ENCODE data around the gene RRP12. TPM values are rescaled to one million over a fixed set of nuclear protein-coding genes. Genes with fewer than 3 reads are reported as not detected.
A peak's percentile ranks its signal among the peaks of the same experiment; 100 is the strongest.

Gene RRP12
- total and polyA plus RNA-seq, 2 experiments from 2014 or later: 17.6 to 17.7 TPM

DNA sequence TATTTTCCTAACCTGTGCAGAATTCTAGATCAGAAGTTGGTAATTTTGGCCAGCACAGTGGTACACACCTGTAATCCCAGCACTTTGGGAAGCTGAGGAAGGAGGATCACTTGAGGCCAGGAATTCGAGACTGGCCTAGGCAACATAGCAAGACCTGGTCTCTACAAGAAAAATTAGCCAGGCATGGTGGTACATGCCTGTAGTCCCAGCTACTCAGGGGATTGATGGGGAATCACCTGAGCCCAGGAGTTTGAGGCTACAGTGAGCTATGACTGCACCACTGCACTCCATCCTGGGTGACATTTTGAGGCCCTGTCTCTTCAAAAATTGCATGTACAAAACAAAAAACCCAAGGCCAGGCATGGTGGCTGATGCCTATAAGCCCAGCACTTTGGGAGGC lies 33.4 kb upstream of the RRP12 start:
- H3K79me2 ChIP-seq (ENCODE audit: insufficient read depth): peaks cover 26% of the 10 kb centered on the region
- DNase-seq: no peak
- TF ChIP-seq EZH2 (IDR thresholded peaks at IDR 0.05; ENCODE audit: insufficient read depth, poor library complexity, severe bottlenecking) (no peak), EZH2phosphoT487 (IDR thresholded peaks at IDR 0.05; ENCODE audit: insufficient read depth, low read depth) (no peak)
- 90 to 92% methylated on average over 1 of the region's 1 CpG for WGBS, 2 experiments (ENCODE audit: low coverage in 1 of 2, low lambda C conversion rate in 2 of 2, missing lambda C conversion rate in 2 of 2)
- peaks cover 6% of the 10 kb centered on the region; the same call in 1 of the 2 replicates for H3K4me1 ChIP-seq (ENCODE audit: insufficient read depth)
- no peaks in the 10 kb centered on the region for H3K27me3 ChIP-seq (replicated peaks; ENCODE audit: insufficient read depth)
- no peak overlapping the region for H3K9ac ChIP-seq
- H4K20me1 ChIP-seq (ENCODE audit: insufficient read depth): no peaks in the 10 kb centered on the region; the same call in 1 of the 2 replicates
- no peak overlapping the region for H3K4me3 ChIP-seq
- peaks cover 40% of the 10 kb centered on the region for H3K36me3 ChIP-seq (ENCODE audit: low read depth)
- in situ Hi-C loops (cut with MboI): no loop called here
- peaks cover 48% of the 10 kb centered on the region for H3F3A ChIP-seq (ENCODE audit: insufficient read depth)
- no peak overlapping the region for H3K4me2 ChIP-seq (ENCODE audit: unreplicated experiment)
- H2AFZ ChIP-seq: no peak overlapping the region
- no peak overlapping the region; the same call in 1 of the 2 replicates for H3K27ac ChIP-seq
- no peaks in the 10 kb centered on the region for H3K9me2 ChIP-seq (ENCODE audit: insufficient read depth)
- H3K9me3 ChIP-seq (ENCODE audit: low read depth): no peaks in the 10 kb centered on the region

DNA sequence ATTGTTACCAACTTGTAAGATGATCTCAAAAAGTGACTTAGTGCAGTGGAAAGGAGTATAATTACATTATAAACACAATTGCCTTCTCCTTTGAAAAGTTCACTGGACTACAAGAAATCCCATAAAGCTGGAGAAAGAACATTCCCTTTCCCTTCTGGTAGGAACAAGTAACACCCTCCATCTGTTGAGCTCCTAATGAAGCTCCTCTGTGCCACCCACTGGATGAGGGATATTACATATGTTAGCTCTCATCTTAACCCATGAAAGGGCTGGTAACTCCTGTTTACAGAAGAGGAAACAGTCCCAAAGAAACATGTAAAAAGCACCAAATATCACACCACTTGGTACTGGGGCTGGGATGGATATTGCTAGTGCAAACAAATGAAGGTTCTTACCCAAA lies 32.9 kb upstream of the RRP12 start:
- H3K9me3 ChIP-seq (ENCODE audit: low read depth): no peaks in the 10 kb centered on the region
- H3K27ac ChIP-seq: peak overlapping the region; percentile 6; the same call in 1 of the 2 replicates
- H3F3A ChIP-seq (ENCODE audit: insufficient read depth): peaks cover 53% of the 10 kb centered on the region
- H3K9ac ChIP-seq: no peak overlapping the region
- no peaks in the 10 kb centered on the region for H3K27me3 ChIP-seq (replicated peaks; ENCODE audit: insufficient read depth)
- peaks cover 11% of the 10 kb centered on the region for H3K4me1 ChIP-seq (ENCODE audit: insufficient read depth)
- no peak for DNase-seq
- no peak overlapping the region for H3K4me2 ChIP-seq (ENCODE audit: unreplicated experiment)
- no peak overlapping the region for H3K4me3 ChIP-seq
- peaks cover 43% of the 10 kb centered on the region for H3K36me3 ChIP-seq (ENCODE audit: low read depth)
- peaks cover 31% of the 10 kb centered on the region for H3K79me2 ChIP-seq (ENCODE audit: insufficient read depth)
- TF ChIP-seq EZH2phosphoT487 (IDR thresholded peaks at IDR 0.05; ENCODE audit: insufficient read depth, low read depth) (no peak), EZH2 (IDR thresholded peaks at IDR 0.05; ENCODE audit: insufficient read depth, poor library complexity, severe bottlenecking) (no peak)
- in situ Hi-C loops (cut with MboI): no loop called here
- no peaks in the 10 kb centered on the region; the same call in 1 of the 2 replicates for H4K20me1 ChIP-seq (ENCODE audit: insufficient read depth)
- no peak overlapping the region for H2AFZ ChIP-seq
- H3K9me2 ChIP-seq (ENCODE audit: insufficient read depth): no peaks in the 10 kb centered on the region

DNA sequence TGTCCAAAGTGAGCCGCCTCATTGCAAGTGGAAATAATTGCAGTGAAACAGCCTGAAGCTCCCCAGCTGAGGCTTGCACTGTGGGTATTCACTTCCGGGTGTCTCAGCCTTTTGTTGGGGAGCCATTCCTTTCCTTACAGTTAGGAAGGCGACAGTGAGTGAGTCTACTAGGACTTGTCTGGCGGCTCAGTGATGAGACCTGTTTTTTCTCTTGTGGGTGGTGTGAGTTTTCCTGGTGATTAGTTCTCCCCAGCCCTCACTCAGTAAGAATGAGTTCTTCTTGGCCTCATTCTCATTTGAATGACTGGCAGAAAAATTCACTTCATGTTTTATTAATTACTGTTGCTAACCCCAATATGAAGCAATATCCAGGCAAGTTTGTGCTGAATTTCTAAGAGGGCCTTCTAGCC lies 27.4 kb upstream of the RRP12 start:
- peak overlapping the region; percentile 91 for H3K27ac ChIP-seq
- H3K4me3 ChIP-seq: peak overlapping the region; percentile 88
- no peaks in the 10 kb centered on the region for H3K9me3 ChIP-seq (ENCODE audit: low read depth)
- 1% methylated on average over 4 of the region's 4 CpGs for WGBS, 2 experiments (ENCODE audit: low coverage in 1 of 2, low lambda C conversion rate in 2 of 2, missing lambda C conversion rate in 2 of 2)
- peaks cover 73% of the 10 kb centered on the region for H3F3A ChIP-seq (ENCODE audit: insufficient read depth)
- peak; percentile 86 for DNase-seq
- no peaks in the 10 kb centered on the region; the same call in 1 of the 2 replicates for H4K20me1 ChIP-seq (ENCODE audit: insufficient read depth)
- H3K79me2 ChIP-seq (ENCODE audit: insufficient read depth): peaks cover 61% of the 10 kb centered on the region
- peaks cover 30% of the 10 kb centered on the region for H3K4me1 ChIP-seq (ENCODE audit: insufficient read depth)
- H3K4me2 ChIP-seq (ENCODE audit: unreplicated experiment): peak overlapping the region; percentile 95
- no peaks in the 10 kb centered on the region for H3K9me2 ChIP-seq (ENCODE audit: insufficient read depth)
- H2AFZ ChIP-seq: no peak overlapping the region
- in situ Hi-C loops (cut with MboI): no loop called here
- no peak for TF ChIP-seq EZH2phosphoT487 (IDR thresholded peaks at IDR 0.05; ENCODE audit: insufficient read depth, low read depth)
- no peak for TF ChIP-seq EZH2 (IDR thresholded peaks at IDR 0.05; ENCODE audit: insufficient read depth, poor library complexity, severe bottlenecking)
- H3K9ac ChIP-seq: peak overlapping the region; percentile 84
- H3K27me3 ChIP-seq (replicated peaks; ENCODE audit: insufficient read depth): no peaks in the 10 kb centered on the region
- peaks cover 31% of the 10 kb centered on the region for H3K36me3 ChIP-seq (ENCODE audit: low read depth)

GRCh38 chr10:97427571-97428179 lies 26.5 kb upstream of the RRP12 start:
- 1 to 3% methylated on average over 9 of the region's 9 CpGs for WGBS, 2 experiments (ENCODE audit: low coverage in 1 of 2, low lambda C conversion rate in 2 of 2, missing lambda C conversion rate in 2 of 2)
- no peaks in the 10 kb centered on the region for H3K9me3 ChIP-seq (ENCODE audit: low read depth)
- H4K20me1 ChIP-seq (ENCODE audit: insufficient read depth): no peaks in the 10 kb centered on the region; the same call in 1 of the 2 replicates
- peak overlapping the region; percentile 88 for H3K4me3 ChIP-seq
- no peak overlapping the region for H2AFZ ChIP-seq
- H3F3A ChIP-seq (ENCODE audit: insufficient read depth): peaks cover 76% of the 10 kb centered on the region
- H3K27ac ChIP-seq: peak overlapping the region; percentile 91
- in situ Hi-C loops (cut with MboI): no loop called here
- H3K4me2 ChIP-seq (ENCODE audit: unreplicated experiment): peak overlapping the region; percentile 95
- TF ChIP-seq EZH2 (IDR thresholded peaks at IDR 0.05; ENCODE audit: insufficient read depth, poor library complexity, severe bottlenecking): no peak
- no peak for TF ChIP-seq EZH2phosphoT487 (IDR thresholded peaks at IDR 0.05; ENCODE audit: insufficient read depth, low read depth)
- peaks cover 36% of the 10 kb centered on the region for H3K4me1 ChIP-seq (ENCODE audit: insufficient read depth)
- no peaks in the 10 kb centered on the region for H3K27me3 ChIP-seq (replicated peaks; ENCODE audit: insufficient read depth)
- peaks cover 28% of the 10 kb centered on the region for H3K36me3 ChIP-seq (ENCODE audit: low read depth)
- DNase-seq: peak; percentile 70
- H3K9me2 ChIP-seq (ENCODE audit: insufficient read depth): no peaks in the 10 kb centered on the region
- peaks cover 61% of the 10 kb centered on the region for H3K79me2 ChIP-seq (ENCODE audit: insufficient read depth)
- H3K9ac ChIP-seq: peak overlapping the region; percentile 84

Data from GM23248 (cell line).